Natural killer cell (primary cell): ENCODE results near the gene CEP89. TPM values are rescaled to one million over a fixed set of nuclear protein-coding genes. Genes with fewer than 3 reads are reported as not detected.

Source experiments
- ATAC-seq, 3 donors: fragments of 150-1000 bp in 2 of 3; fragments of 200-7000 bp in 1 of 3; cut with Tn5 transposase; 1 replicate in 1 of 3; 2 replicates in 2 of 3; pipeline ENCODE4 v1.10.0; 2021; ENCODE audit warnings: mild to moderate bottlenecking in 2 of 3, moderate library complexity in 2 of 3
- DNase-seq, 2 donors: peaks; one replicate each; pipeline versions ENCODE4 v3.0.0 to v3.0.0-alpha.2; 2013 to 2021; ENCODE audit warnings: mixed read lengths in 1 of 2
- H3K27ac ChIP-seq: one replicate; pipeline ENCODE4 v1.5.1; 2013; ENCODE audit warnings: mild to moderate bottlenecking, low read length
- H3K27me3 ChIP-seq: one replicate; pipeline ENCODE4 v1.6.1; 2013; ENCODE audit warnings: low read length; ENCODE audit not compliant: control insufficient read depth, insufficient read depth
- H3K36me3 ChIP-seq: one replicate; pipeline ENCODE4 v1.6.1; 2013; ENCODE audit warnings: low read length; ENCODE audit not compliant: control insufficient read depth, insufficient read depth
- H3K4me1 ChIP-seq: one replicate; pipeline ENCODE4 v1.6.1; 2013; ENCODE audit warnings: low read length; ENCODE audit not compliant: control insufficient read depth, insufficient read depth
- H3K4me3 ChIP-seq: one replicate; pipeline ENCODE4 v1.5.1; 2013; ENCODE audit warnings: low read length
- H3K9me3 ChIP-seq: one replicate; pipeline ENCODE4 v1.6.1; 2013; ENCODE audit warnings: low read length; ENCODE audit not compliant: control insufficient read depth, insufficient read depth
- H3K27ac Mint-ChIP-seq, 2 donors: one replicate each; pipeline ENCODE4 v1.8.0; 2022; ENCODE audit warnings: mild to moderate bottlenecking in 2 of 2, mixed read lengths in 2 of 2, moderate library complexity in 1 of 2
- H3K27me3 Mint-ChIP-seq, 2 donors: one replicate each; pipeline ENCODE4 v1.8.0; 2022; ENCODE audit warnings: low read depth in 2 of 2, mixed read lengths in 2 of 2
- H3K36me3 Mint-ChIP-seq: one replicate; pipeline ENCODE4 v1.8.0; 2022; ENCODE audit warnings: mixed read lengths
- H3K4me1 Mint-ChIP-seq, 2 donors: one replicate each; pipeline ENCODE4 v1.8.0; 2022; ENCODE audit warnings: mixed read lengths in 2 of 2
- H3K4me3 Mint-ChIP-seq: one replicate; pipeline ENCODE4 v1.8.0; 2022; ENCODE audit warnings: mild to moderate bottlenecking, moderate library complexity, mixed read lengths
- H3K9me3 Mint-ChIP-seq, 2 donors: one replicate each; pipeline ENCODE4 v1.8.0; 2022; ENCODE audit warnings: mixed read lengths in 2 of 2
- CTCF ChIP-seq: fragments of 200-600 bp; IDR thresholded peaks from one replicate; pipeline ENCODE4 v1.8.0; 2022; ENCODE audit warnings: antibody characterized with exemption
- WGBS: methylation state at CpG from one replicate; pipeline ENCODE4 v1.1.7; 2013; ENCODE audit warnings: missing lambda C conversion rate; ENCODE audit not compliant: insufficient coverage; 5-methylcytosine and 5-hydroxymethylcytosine counted together
- intact Hi-C: fragments of 100-400 bp; cut with micrococcal nuclease; formaldehyde crosslinking; loops from one replicate; pipeline ENCODE4 v1.14.2; 2022
- total RNA-seq, 4 donors: library from RNA; stranded (reverse); fragments of 120-200 nt in 1 of 4; gene quantifications; one replicate each; pipeline versions ENCODE4 v1.2.3 to v1.2.4, GENCODE V29; 2013 to 2022

The CEP89 gene
- total RNA-seq, 3 donors from 2014 or later (not counting 1 experiment from before 2014, with no cell fraction given): 7.6 to 12.0 (median 10.3) TPM

- Histone ChIP-seq H3K27ac (no peak overlapping the region), H3K4me1 (no peaks in the 10 kb centered on the region), H3K27me3 (no peaks in the 10 kb centered on the region), H3K36me3 (no peaks in the 10 kb centered on the region), H3K9me3 (no peaks in the 10 kb centered on the region), H3K4me3 (no peak overlapping the region)
- Mint-ChIP-seq H3K27me3 (peaks cover 0 to 6% of the 10 kb centered on the region in 2 donors), H3K27ac (no peak overlapping the region), H3K4me3 (no peak overlapping the region), H3K4me1 (no peaks in the 10 kb centered on the region), H3K9me3 (no peaks in the 10 kb centered on the region), H3K36me3 (no peaks in the 10 kb centered on the region)
- intact Hi-C loops: no loop called here
- DNase-seq (no peak), ATAC-seq (no peak)
- no peak for TF ChIP-seq CTCF
- WGBS: 88% methylated on average over 8 of the region's 8 CpGs
Measured at GRCh38 chr19:32830231-32831014, 141.3 kb downstream of the CEP89 start.

- no peak overlapping the region for H3K4me3 ChIP-seq
- WGBS: 77% methylated on average over 8 of the region's 10 CpGs
Measured at GRCh38 chr19:32829345-32829896, 142.3 kb downstream of the CEP89 start.

GRCh38 chr19:32828643-32829344 is 143.0 kb downstream of the CEP89 start:
- no peaks in the 10 kb centered on the region for H3K4me1 Mint-ChIP-seq
- H3K27me3 Mint-ChIP-seq: peaks cover 7 to 19% of the 10 kb centered on the region in 2 donors
- ATAC-seq: no peak
- Histone ChIP-seq H3K9me3 (no peaks in the 10 kb centered on the region), H3K4me3 (no peak overlapping the region), H3K27me3 (no peaks in the 10 kb centered on the region), H3K4me1 (no peaks in the 10 kb centered on the region), H3K36me3 (no peaks in the 10 kb centered on the region), H3K27ac (no peak overlapping the region)
- H3K9me3 Mint-ChIP-seq: no peaks in the 10 kb centered on the region
- whole genome bisulfite sequencing: 92% methylated on average over 15 of the region's 15 CpGs
- no peak overlapping the region for H3K27ac Mint-ChIP-seq
- DNase-seq: no peak
- H3K36me3 Mint-ChIP-seq: no peaks in the 10 kb centered on the region
- no peak for TF ChIP-seq CTCF
- no peak overlapping the region for H3K4me3 Mint-ChIP-seq
- intact Hi-C loops: no loop called here

More at GRCh38 chr19:32829345-32829896, 142.3 kb downstream of the CEP89 start:
- H3K4me1 ChIP-seq: no peaks in the 10 kb centered on the region
- no peaks in the 10 kb centered on the region for H3K27me3 ChIP-seq
- DNase-seq: no peak
- H3K4me1 Mint-ChIP-seq: no peaks in the 10 kb centered on the region
- no peak overlapping the region for H3K4me3 Mint-ChIP-seq
- no peaks in the 10 kb centered on the region for H3K36me3 Mint-ChIP-seq
- H3K27ac Mint-ChIP-seq: no peak overlapping the region
- TF ChIP-seq CTCF: no peak
- intact Hi-C loops: no loop called here
- H3K9me3 ChIP-seq: no peaks in the 10 kb centered on the region
- H3K9me3 Mint-ChIP-seq: no peaks in the 10 kb centered on the region
- H3K36me3 ChIP-seq: no peaks in the 10 kb centered on the region
- peaks cover 7 to 13% of the 10 kb centered on the region in 2 donors for H3K27me3 Mint-ChIP-seq
- ATAC-seq: no peak
- H3K27ac ChIP-seq: no peak overlapping the region
